ENCODE measurements around the gene C11orf42.

C11orf42 gene

DNA sequence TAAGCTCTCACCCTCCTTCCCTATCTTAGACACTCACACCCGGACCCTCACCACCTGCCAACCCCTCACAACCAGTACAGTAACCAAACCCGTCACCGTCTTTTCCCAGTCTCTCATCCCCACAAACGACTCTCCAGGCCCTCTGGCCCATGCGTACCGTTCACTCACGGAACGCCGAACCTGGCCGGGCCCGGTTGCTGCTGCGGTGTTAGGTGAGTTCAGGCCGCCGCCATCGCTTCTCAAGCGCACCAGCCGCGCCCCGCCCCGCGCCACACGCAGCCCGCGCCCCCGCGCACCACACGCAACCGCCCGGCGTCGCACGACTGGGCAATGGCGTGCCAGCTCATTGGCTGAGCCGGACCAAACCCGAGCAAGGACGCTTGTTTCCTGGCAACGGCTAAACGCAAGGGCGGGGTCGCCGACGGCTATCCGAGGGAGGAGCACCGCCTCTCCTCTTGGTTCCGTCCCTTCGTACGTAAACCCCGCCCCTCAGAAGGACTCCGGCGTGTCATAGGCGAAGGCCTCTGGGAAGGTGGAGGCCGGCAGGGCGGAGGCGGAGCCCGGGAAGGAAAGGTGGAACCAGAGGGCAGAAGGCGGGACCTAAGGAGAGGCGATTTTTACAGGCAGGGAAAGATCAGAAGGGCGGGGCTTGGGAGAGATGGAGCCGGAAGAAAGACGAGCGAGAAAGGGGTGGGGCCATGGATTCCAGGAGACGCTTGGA is 29.2 kb downstream of the C11orf42 start, which contains the start of gene FHIP1B:
Gene FHIP1B, minus strand, starts transcription at position 250 of the 721 bp plus-strand sequence. CDS start 10,120 bp downstream, outside the sequence.
- Histone ChIP-seq H2AFZ (ENCODE audit: low read depth) (peak within 1 kb of the TSS; percentile 93), H3K9ac (peak within 1 kb of the TSS; percentile 63), H4K20me1 (ENCODE audit: insufficient read depth) (no peaks in the 10 kb centered on the region), H3K27me3 (ENCODE audit: insufficient read depth, low read depth) (no peaks in the 10 kb centered on the region), H3K36me3 (ENCODE audit: insufficient read depth) (no peaks in the 10 kb centered on the region), H3K27ac (peak within 1 kb of the TSS; percentile 20; the same call in 1 of the 2 replicates), H3K4me3 (IDR thresholded peaks at IDR 0.05; ENCODE audit: insufficient read depth, low read depth, low read length) (no peak within 1 kb of the TSS), H3K4me2 (peak within 1 kb of the TSS; percentile 91), H3K4me1 (ENCODE audit: low read depth, poor library complexity, severe bottlenecking) (peaks cover 10% of the 10 kb centered on the region), H3K79me2 (ENCODE audit: insufficient read depth, low read depth) (peaks cover 15% of the 10 kb centered on the region; the same call in 1 of the 2 replicates)
- TF ChIP-seq, protein P1, sequence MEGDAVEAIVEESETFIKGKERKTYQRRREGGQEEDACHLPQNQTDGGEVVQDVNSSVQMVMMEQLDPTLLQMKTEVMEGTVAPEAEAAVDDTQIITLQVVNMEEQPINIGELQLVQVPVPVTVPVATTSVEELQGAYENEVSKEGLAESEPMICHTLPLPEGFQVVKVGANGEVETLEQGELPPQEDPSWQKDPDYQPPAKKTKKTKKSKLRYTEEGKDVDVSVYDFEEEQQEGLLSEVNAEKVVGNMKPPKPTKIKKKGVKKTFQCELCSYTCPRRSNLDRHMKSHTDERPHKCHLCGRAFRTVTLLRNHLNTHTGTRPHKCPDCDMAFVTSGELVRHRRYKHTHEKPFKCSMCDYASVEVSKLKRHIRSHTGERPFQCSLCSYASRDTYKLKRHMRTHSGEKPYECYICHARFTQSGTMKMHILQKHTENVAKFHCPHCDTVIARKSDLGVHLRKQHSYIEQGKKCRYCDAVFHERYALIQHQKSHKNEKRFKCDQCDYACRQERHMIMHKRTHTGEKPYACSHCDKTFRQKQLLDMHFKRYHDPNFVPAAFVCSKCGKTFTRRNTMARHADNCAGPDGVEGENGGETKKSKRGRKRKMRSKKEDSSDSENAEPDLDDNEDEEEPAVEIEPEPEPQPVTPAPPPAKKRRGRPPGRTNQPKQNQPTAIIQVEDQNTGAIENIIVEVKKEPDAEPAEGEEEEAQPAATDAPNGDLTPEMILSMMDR (conservative IDR thresholded peaks at IDR 0.05; ENCODE audit: low read depth, low read length) = no peak

DNA sequence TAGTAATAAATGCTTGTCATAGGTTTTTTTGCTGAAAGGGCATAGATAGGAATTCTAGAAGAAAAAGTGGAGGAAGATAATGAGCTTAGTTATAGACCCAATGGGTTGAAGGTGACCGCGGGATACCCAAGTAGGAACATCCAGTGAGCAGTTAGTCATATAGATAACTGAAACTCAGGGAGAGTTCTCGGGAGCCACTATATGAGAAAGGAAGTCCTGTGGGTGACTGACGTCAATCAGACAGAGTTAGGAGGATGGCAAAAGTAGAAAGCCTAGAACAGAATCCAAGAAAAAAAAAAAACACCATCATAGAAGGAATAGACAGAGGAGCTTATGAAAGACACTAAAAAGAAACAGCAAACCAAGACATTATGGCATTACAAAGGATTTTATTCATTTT is 31.9 kb downstream of the C11orf42 start:
- H3K4me1 ChIP-seq (ENCODE audit: low read depth, poor library complexity, severe bottlenecking) = peaks cover 10% of the 10 kb centered on the region
- peaks cover 15% of the 10 kb centered on the region; the same call in 1 of the 2 replicates for H3K79me2 ChIP-seq (ENCODE audit: insufficient read depth, low read depth)
- H2AFZ ChIP-seq (ENCODE audit: low read depth) = no peak overlapping the region
- H4K20me1 ChIP-seq (ENCODE audit: insufficient read depth) = no peaks in the 10 kb centered on the region
- no peak overlapping the region for H3K4me2 ChIP-seq
- no peaks in the 10 kb centered on the region for H3K27me3 ChIP-seq (ENCODE audit: insufficient read depth, low read depth)
- no peak overlapping the region for H3K9ac ChIP-seq
- H3K36me3 ChIP-seq (ENCODE audit: insufficient read depth) = no peaks in the 10 kb centered on the region
- no peak overlapping the region for H3K27ac ChIP-seq
- TF ChIP-seq, protein P1 (conservative IDR thresholded peaks at IDR 0.05; ENCODE audit: low read depth, low read length) = no peak
- H3K4me3 ChIP-seq (IDR thresholded peaks at IDR 0.05; ENCODE audit: insufficient read depth, low read depth, low read length) = no peak overlapping the region

DNA sequence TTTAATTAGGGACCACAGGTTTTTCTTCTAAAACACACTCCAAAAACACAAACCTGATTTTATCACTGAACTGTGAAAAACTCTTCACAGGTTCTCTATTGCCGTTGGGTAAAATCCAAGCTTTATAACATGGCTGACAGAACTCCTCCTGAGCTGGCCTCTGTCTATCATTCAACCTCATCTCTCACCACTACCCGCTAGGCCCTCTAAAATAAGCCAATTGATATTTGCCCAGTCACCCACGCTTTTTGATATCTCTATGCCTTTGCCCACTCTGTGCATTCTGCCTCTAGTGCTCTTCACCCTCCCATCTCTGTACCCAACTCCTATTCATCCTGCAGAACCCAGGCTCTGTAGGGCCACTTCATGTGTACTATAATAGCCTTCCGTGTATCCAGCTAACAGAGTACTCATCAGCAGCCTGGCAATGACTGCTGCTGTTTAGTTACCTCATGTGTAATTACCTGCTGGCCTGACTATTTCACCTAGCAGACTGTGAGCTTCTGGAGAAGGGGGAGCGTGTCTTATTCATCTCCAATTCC is 32.5 kb downstream of the C11orf42 start:
- Histone ChIP-seq H3K27me3 (ENCODE audit: insufficient read depth, low read depth) (no peaks in the 10 kb centered on the region), H4K20me1 (ENCODE audit: insufficient read depth) (no peaks in the 10 kb centered on the region), H2AFZ (ENCODE audit: low read depth) (no peak overlapping the region), H3K27ac (no peak overlapping the region), H3K4me1 (ENCODE audit: low read depth, poor library complexity, severe bottlenecking) (peaks cover 10% of the 10 kb centered on the region), H3K79me2 (ENCODE audit: insufficient read depth, low read depth) (peaks cover 15% of the 10 kb centered on the region; the same call in 1 of the 2 replicates), H3K9ac (no peak overlapping the region), H3K4me3 (IDR thresholded peaks at IDR 0.05; ENCODE audit: insufficient read depth, low read depth, low read length) (no peak overlapping the region), H3K4me2 (no peak overlapping the region), H3K36me3 (ENCODE audit: insufficient read depth) (no peaks in the 10 kb centered on the region)
- TF ChIP-seq, protein P1 (conservative IDR thresholded peaks at IDR 0.05; ENCODE audit: low read depth, low read length) = no peak

DNA sequence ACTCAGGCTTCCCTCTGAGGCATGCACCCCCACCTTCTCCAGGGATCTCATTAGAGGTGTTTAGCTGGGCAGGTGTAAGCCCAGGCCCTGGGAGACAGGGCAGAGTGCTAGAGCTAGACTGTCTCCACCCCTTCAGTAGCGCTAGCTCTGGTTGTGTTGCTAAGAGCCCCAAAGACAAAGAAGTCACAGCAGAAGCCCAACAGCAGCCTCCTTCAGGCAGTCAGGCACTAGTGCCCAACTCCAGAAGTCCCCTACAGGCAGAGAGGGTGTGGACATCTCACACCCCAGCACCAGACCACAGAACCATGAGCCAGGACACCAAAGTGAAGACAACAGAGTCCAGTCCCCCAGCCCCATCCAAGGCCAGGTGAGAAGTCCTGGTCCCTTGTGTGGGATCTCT is 33.5 kb downstream of the C11orf42 start, which contains the start of gene CNGA4:
Gene CNGA4, plus strand, starts transcription at position 188 of the 400 bp plus-strand sequence. Its CDS starts 118 bp downstream, at position 306.
- H3K4me1 ChIP-seq (ENCODE audit: low read depth, poor library complexity, severe bottlenecking) = no peaks in the 10 kb centered on the region
- H4K20me1 ChIP-seq (ENCODE audit: insufficient read depth) = no peaks in the 10 kb centered on the region
- TF ChIP-seq, protein P1 (conservative IDR thresholded peaks at IDR 0.05; ENCODE audit: low read depth, low read length) = no peak
- peaks cover 4% of the 10 kb centered on the region; the same call in 1 of the 2 replicates for H3K79me2 ChIP-seq (ENCODE audit: insufficient read depth, low read depth)
- no peak within 1 kb of the TSS for H2AFZ ChIP-seq (ENCODE audit: low read depth)
- H3K4me3 ChIP-seq (IDR thresholded peaks at IDR 0.05; ENCODE audit: insufficient read depth, low read depth, low read length) = no peak within 1 kb of the TSS
- H3K36me3 ChIP-seq (ENCODE audit: insufficient read depth) = no peaks in the 10 kb centered on the region
- no peak within 1 kb of the TSS for H3K27ac ChIP-seq
- no peak within 1 kb of the TSS for H3K9ac ChIP-seq
- no peak within 1 kb of the TSS for H3K4me2 ChIP-seq
- H3K27me3 ChIP-seq (ENCODE audit: insufficient read depth, low read depth) = no peaks in the 10 kb centered on the region

Measured in KMS-11 (cell line).